Ovary (tissue), 3 donors: ENCODE measurements around the gene CAMK2D.

Experiments
- CTCF ChIP-seq, 3 donors: fragments of 450-650 bp in 2 of 3; fragments of 200-600 bp in 1 of 3; IDR thresholded peaks; one replicate each; pipeline versions ENCODE4 v1.5.1 to v1.8.0; 2016 to 2022; ENCODE audit warnings: antibody characterized with exemption in 3 of 3, mild to moderate bottlenecking in 1 of 3
- POLR2A ChIP-seq: fragments of 450-650 bp; IDR thresholded peaks from one replicate; pipeline ENCODE4 v1.6.1; 2017; ENCODE audit warnings: antibody characterized with exemption, mild to moderate bottlenecking, moderate library complexity
- donor health status: DM: no; HTN: no; CAD: no.

DNA sequence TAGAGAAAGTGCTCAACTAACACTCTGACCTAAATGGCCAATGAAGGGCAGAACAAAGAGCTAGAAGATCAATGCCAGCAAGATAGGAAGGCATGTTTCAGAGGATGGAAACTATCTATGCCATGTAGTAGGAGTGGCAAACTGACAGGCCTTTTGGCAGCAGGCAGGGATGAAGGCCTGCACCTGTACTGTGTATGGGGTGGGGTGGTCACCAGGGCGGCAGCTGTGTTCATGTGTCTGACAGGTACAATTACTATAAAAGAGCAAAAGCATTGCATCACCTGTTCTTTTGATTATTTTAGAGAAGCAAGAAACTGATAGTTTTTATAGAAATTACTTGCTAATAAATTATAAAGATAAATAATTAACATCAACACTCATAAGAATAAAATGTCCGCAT, 239.1 kb downstream of the CAMK2D start:
- TF ChIP-seq CTCF (IDR thresholded peaks at IDR 0.05) (no peak), POLR2A (no peak)
